Measurements from ENCODE around the gene SPATA31A6.
"Not testable (repeated sequence)": the region's sequence is repeated elsewhere in the genome, so short reads cannot be mapped to it uniquely, and the experiment has no call there.

SPATA31A6 gene

GRCh38 chr9:42183359-42183758, at the start of gene SPATA31A6:
SPATA31A6 (plus strand) TSS chr9:42183659; CDS start chr9:42183688, 29 bp downstream.
- DNase-seq, result not testable (repeated sequence)

- DNase-seq, result not testable (repeated sequence)
These were observed 23.2 kb upstream of the SPATA31A6 start for GRCh38 chr9:42160299-42160698.

- not testable (repeated sequence) for DNase-seq
These were observed 36.4 kb downstream of the SPATA31A6 start for GRCh38 chr9:42219861-42220260.

GRCh38 chr9:42223230-42223629, 39.8 kb downstream of the SPATA31A6 start:
- not testable (repeated sequence) for DNase-seq

GRCh38 chr9:42233031-42233430, 49.6 kb downstream of the SPATA31A6 start:
- not testable (repeated sequence) for DNase-seq

GRCh38 chr9:42234610-42235009, 51.2 kb downstream of the SPATA31A6 start:
- not testable (repeated sequence) for DNase-seq

GRCh38 chr9:42235352-42235991, 52.0 kb downstream of the SPATA31A6 start:
- not testable (repeated sequence) for DNase-seq

- DNase-seq, result not testable (repeated sequence)
These were observed 52.6 kb downstream of the SPATA31A6 start for GRCh38 chr9:42236097-42236496.

- DNase-seq, result not testable (repeated sequence)
These were observed 53.9 kb downstream of the SPATA31A6 start for GRCh38 chr9:42237381-42237780.

GRCh38 chr9:42238862-42239261, 55.4 kb downstream of the SPATA31A6 start:
- not testable (repeated sequence) for DNase-seq
